Spleen (tissue), 11 donors: ENCODE results near the gene SLC1A2. TPM values are rescaled to one million over a fixed set of nuclear protein-coding genes. Genes with fewer than 3 reads are reported as not detected.

Source experiments
- DNase-seq: peaks from one replicate; pipeline ENCODE4 v3.0.0-alpha.2; 2020
- H3K27ac ChIP-seq, 8 donors: fragments of 200-600 bp; sonication (generic) in 7 of 8; 1 replicate in 4 of 8; 2 replicates in 4 of 8; pipeline versions ENCODE4 v1.5.0 to v1.8.0; 2016 to 2021; ENCODE audit warnings: inconsistent platforms in 4 of 8, mild to moderate bottlenecking in 4 of 8, moderate library complexity in 1 of 8
- H3K27me3 ChIP-seq, 7 donors: fragments of 200-600 bp; sonication (generic) in 6 of 7; replicated peaks in 1 of 7; 1 replicate in 4 of 7; 2 replicates in 3 of 7; pipeline versions ENCODE4 v1.5.0 to v1.8.0; 2016 to 2021; ENCODE audit warnings: inconsistent platforms in 3 of 7, mild to moderate bottlenecking in 1 of 7
- H3K36me3 ChIP-seq, 6 donors: fragments of 200-600 bp; sonication (generic) in 5 of 6; 1 replicate in 4 of 6; 2 replicates in 2 of 6; pipeline versions ENCODE4 v1.5.0 to v1.8.0; 2016 to 2021; ENCODE audit warnings: inconsistent platforms in 2 of 6
- H3K4me1 ChIP-seq, 6 donors: fragments of 200-600 bp; sonication (generic) in 5 of 6; 1 replicate in 3 of 6; 2 replicates in 3 of 6; pipeline versions ENCODE4 v1.5.0 to v1.8.0; 2016 to 2021; ENCODE audit warnings: inconsistent platforms in 3 of 6
- H3K4me3 ChIP-seq, 8 donors: fragments of 200-600 bp; sonication (generic) in 7 of 8; 1 replicate in 4 of 8; 2 replicates in 4 of 8; pipeline versions ENCODE4 v1.5.0 to v1.8.0; 2016 to 2021; ENCODE audit warnings: inconsistent platforms in 4 of 8, mild to moderate bottlenecking in 4 of 8, moderate library complexity in 2 of 8
- H3K9me3 ChIP-seq, 8 donors: fragments of 200-600 bp; sonication (generic) in 7 of 8; 1 replicate in 4 of 8; 2 replicates in 4 of 8; pipeline versions ENCODE4 v1.5.0 to v1.8.0; 2016 to 2021; ENCODE audit warnings: inconsistent platforms in 4 of 8
- CTCF ChIP-seq, 11 experiments: fragments of 200-600 bp in 7 of 11; fragments of 450-650 bp in 4 of 11; sonication (generic) in 4 of 11; IDR thresholded peaks in 8 of 11; conservative IDR thresholded peaks in 3 of 11; 1 replicate in 7 of 11; 2 replicates in 4 of 11; pipeline versions ENCODE4 v1.4.0 to v1.8.0; 2016 to 2021; ENCODE audit warnings: antibody characterized with exemption in 11 of 11, inconsistent platforms in 4 of 11, mild to moderate bottlenecking in 1 of 11
- POLR2A ChIP-seq, 3 donors: fragments of 450-650 bp; IDR thresholded peaks; one replicate each; pipeline ENCODE4 v1.5.1; 2017; ENCODE audit warnings: antibody characterized with exemption in 3 of 3, mild to moderate bottlenecking in 1 of 3
- POLR2AphosphoS5 ChIP-seq, 3 donors: sonication (generic); formaldehyde crosslinking; IDR thresholded peaks; one replicate each; pipeline ENCODE4 v1.5.1; 2017; ENCODE audit warnings: antibody characterized with exemption in 3 of 3
- WGBS, 5 donors: extraction: QIAGEN DNeasy Blood & Tissue Kit in 3 of 5; methylation state at CpG; one replicate each; pipeline versions ENCODE4 v1.1.5 to v1.1.7; 2013 to 2018; 5-methylcytosine and 5-hydroxymethylcytosine counted together
- intact Hi-C: fragments of 100-400 bp; cut with DNase I; formaldehyde crosslinking; loops from one replicate; pipeline ENCODE4 v1.15.0; 2023; ENCODE audit warnings: low total_unique reads
- polyA plus RNA-seq, 3 donors: library from polyadenylated mRNA; stranded (reverse); fragments of 200-250 nt; gene quantifications; one replicate each; pipeline ENCODE4 v1.2.1, GENCODE V29; 2013
- total RNA-seq, 7 donors: library from RNA; depleted of rRNA in 3 of 7; stranded (reverse); fragments of >200 nt in 3 of 7; fragmentation: NEBNext Ultra II Directional in 4 of 7; extraction: Animal tissue kit (Norgen Biotek cat#: 25700) in 4 of 7; gene quantifications; one replicate each; pipeline versions ENCODE4 v1.1.0 to v1.2.1, GENCODE V29; 2016 to 2021
- donor health status: healthy with polysubstance abuse.
- donor health status: DM: no; HTN: no; CAD: no; lungs with moderate emphysema.
- donor health status: DM: no; HTN: no; CAD: no.
- donor health status: Bipolar disorder and iron deficiency.
- donor health status: healthy.
- donor health status: DM: no; HTN: no; CAD: no.
- donor health status: DM: yes; HTN: yes; CAD: no.

Gene SLC1A2
- total and polyA plus RNA-seq, 10 donors = 0.26 to 3.8 (median 0.93) TPM

GRCh38 chr11:35270342-35270741, 149.0 kb downstream of the SLC1A2 start:
- Histone ChIP-seq H3K36me3 (no peaks in the 10 kb centered on the region), H3K27me3 (no peaks in the 10 kb centered on the region), H3K4me3 (no peak overlapping the region), H3K4me1 (peaks cover 0 to 26% (median 13%) of the 10 kb centered on the region in 6 donors), H3K27ac (no peak overlapping the region), H3K9me3 (no peaks in the 10 kb centered on the region)
- intact Hi-C loops = no loop called here
- no peak for TF ChIP-seq POLR2AphosphoS5 (IDR thresholded peaks at IDR 0.05)
- no peak for TF ChIP-seq POLR2A (IDR thresholded peaks at IDR 0.05)
- no peak for TF ChIP-seq CTCF (IDR thresholded peaks at IDR 0.05 in 8 of 11, conservative IDR thresholded peaks at IDR 0.05 in 3 of 11)
- DNase-seq = no peak
- WGBS, 5 donors = 62 to 75% (median 73%) methylated on average over 1 of the region's 1 CpG

GRCh38 chr11:35267504-35267903, 151.9 kb downstream of the SLC1A2 start:
- peaks cover 0 to 16% (median 7%) of the 10 kb centered on the region in 6 donors for H3K4me1 ChIP-seq
- H3K27me3 ChIP-seq = no peaks in the 10 kb centered on the region
- no peak overlapping the region for H3K27ac ChIP-seq
- TF ChIP-seq POLR2A (IDR thresholded peaks at IDR 0.05) (no peak), POLR2AphosphoS5 (IDR thresholded peaks at IDR 0.05) (no peak), CTCF (IDR thresholded peaks at IDR 0.05 in 8 of 11, conservative IDR thresholded peaks at IDR 0.05 in 3 of 11) (no peak)
- H3K36me3 ChIP-seq = no peaks in the 10 kb centered on the region
- H3K9me3 ChIP-seq = no peaks in the 10 kb centered on the region
- no peak for DNase-seq
- intact Hi-C loops = no loop called here
- H3K4me3 ChIP-seq = no peak overlapping the region
- 83 to 95% (median 92%) methylated on average over 2 of the region's 2 CpGs for WGBS, 5 donors

GRCh38 chr11:35265755-35266454, 153.5 kb downstream of the SLC1A2 start:
- peaks cover 0 to 9% (median 0%) of the 10 kb centered on the region in 6 donors for H3K4me1 ChIP-seq
- H3K27me3 ChIP-seq = no peaks in the 10 kb centered on the region
- TF ChIP-seq POLR2A (IDR thresholded peaks at IDR 0.05) (no peak), CTCF (IDR thresholded peaks at IDR 0.05 in 8 of 11, conservative IDR thresholded peaks at IDR 0.05 in 3 of 11) (no peak), POLR2AphosphoS5 (IDR thresholded peaks at IDR 0.05) (no peak)
- 50 to 58% (median 55%) methylated on average over 3 of the region's 3 CpGs for WGBS, 5 donors
- H3K27ac ChIP-seq = peak overlapping the region in 1 of 8 donors; percentile 21
- H3K36me3 ChIP-seq = no peaks in the 10 kb centered on the region
- intact Hi-C loops = no loop called here
- no peak for DNase-seq
- no peaks in the 10 kb centered on the region for H3K9me3 ChIP-seq
- no peak overlapping the region for H3K4me3 ChIP-seq

- no peak for DNase-seq
- intact Hi-C loops = no loop called here
- H3K4me3 ChIP-seq = no peak overlapping the region
- no peaks in the 10 kb centered on the region for H3K36me3 ChIP-seq
- H3K4me1 ChIP-seq = peaks cover 0 to 11% (median under 1%) of the 10 kb centered on the region in 6 donors
- TF ChIP-seq CTCF (IDR thresholded peaks at IDR 0.05 in 8 of 11, conservative IDR thresholded peaks at IDR 0.05 in 3 of 11) = no peak
- TF ChIP-seq POLR2AphosphoS5 (IDR thresholded peaks at IDR 0.05) = no peak
- TF ChIP-seq POLR2A (IDR thresholded peaks at IDR 0.05) = no peak
- H3K27me3 ChIP-seq = no peaks in the 10 kb centered on the region
- no peaks in the 10 kb centered on the region for H3K9me3 ChIP-seq
- H3K27ac ChIP-seq = no peak overlapping the region
Observed at GRCh38 chr11:35262735-35263134, 156.6 kb downstream of the SLC1A2 start.
